ENCODE measurements around the gene NFATC3.

NFATC3 gene

GRCh38 chr16:68093816-68094613, 8.8 kb downstream of the NFATC3 start:
- peak; percentile 50 for DNase-seq (ENCODE audit: extremely low read depth, low read depth)

GRCh38 chr16:68094614-68094934, 9.4 kb downstream of the NFATC3 start:
- DNase-seq (ENCODE audit: extremely low read depth, low read depth): no peak
- H3K4me3 ChIP-seq (replicated peaks; ENCODE audit: low read depth, low read length): no peak overlapping the region

More at GRCh38 chr16:68093816-68094613, 8.8 kb downstream of the NFATC3 start:
- no peak overlapping the region for H3K4me3 ChIP-seq (replicated peaks; ENCODE audit: low read depth, low read length)
- peak; percentile 51 for TF ChIP-seq CTCF (IDR thresholded peaks at IDR 0.05; ENCODE audit: low read depth, low read length, missing control alignments)

GRCh38 chr16:68096491-68096890, 11.3 kb downstream of the NFATC3 start:
- no peak for TF ChIP-seq CTCF (IDR thresholded peaks at IDR 0.05; ENCODE audit: low read depth, low read length, missing control alignments)
- DNase-seq (ENCODE audit: extremely low read depth, low read depth): no peak

More at GRCh38 chr16:68094614-68094934, 9.4 kb downstream of the NFATC3 start:
- no peak for TF ChIP-seq CTCF (IDR thresholded peaks at IDR 0.05; ENCODE audit: low read depth, low read length, missing control alignments)

GRCh38 chr16:68097088-68097487, 11.9 kb downstream of the NFATC3 start:
- no peak for TF ChIP-seq CTCF (IDR thresholded peaks at IDR 0.05; ENCODE audit: low read depth, low read length, missing control alignments)
- no peak overlapping the region for H3K4me3 ChIP-seq (replicated peaks; ENCODE audit: low read depth, low read length)
- DNase-seq (ENCODE audit: extremely low read depth, low read depth): no peak

More at GRCh38 chr16:68096491-68096890, 11.3 kb downstream of the NFATC3 start:
- H3K4me3 ChIP-seq (replicated peaks; ENCODE audit: low read depth, low read length): no peak overlapping the region

GRCh38 chr16:68097895-68098294, 12.7 kb downstream of the NFATC3 start:
- DNase-seq (ENCODE audit: extremely low read depth, low read depth): no peak
- no peak overlapping the region for H3K4me3 ChIP-seq (replicated peaks; ENCODE audit: low read depth, low read length)
- TF ChIP-seq CTCF (IDR thresholded peaks at IDR 0.05; ENCODE audit: low read depth, low read length, missing control alignments): no peak

- no peak overlapping the region for H3K4me3 ChIP-seq (replicated peaks; ENCODE audit: low read depth, low read length)
- no peak for TF ChIP-seq CTCF (IDR thresholded peaks at IDR 0.05; ENCODE audit: low read depth, low read length, missing control alignments)
- DNase-seq (ENCODE audit: extremely low read depth, low read depth): no peak
Measured at GRCh38 chr16:68100488-68100887, 15.3 kb downstream of the NFATC3 start.
